GM18505 (cell line): Measurements from ENCODE around the gene CDX2.

Experiments used
- ATAC-seq: cut with Tn5 transposase; IDR thresholded peaks from one replicate; pipeline ENCODE4 v1.9.1; 2021; ENCODE audit not compliant: unreplicated experiment
- POLR2A ChIP-seq: IDR thresholded peaks from 4 replicates; pipeline ENCODE4 v1.6.1; 2011; ENCODE audit warnings: borderline replicate concordance; ENCODE audit not compliant: insufficient read depth, insufficient read length; ENCODE audit errors: extremely low read depth

The CDX2 gene

GRCh38 chr13:27925220-27925991, 43.7 kb downstream of the CDX2 start:
- TF ChIP-seq POLR2A, result no peak
- ATAC-seq, result no peak

- TF ChIP-seq POLR2A, result no peak
- no peak for ATAC-seq
Observed at GRCh38 chr13:27924529-27925141, 44.5 kb downstream of the CDX2 start.

GRCh38 chr13:27923794-27924528, 45.2 kb downstream of the CDX2 start:
- no peak for ATAC-seq
- no peak for TF ChIP-seq POLR2A

DNA sequence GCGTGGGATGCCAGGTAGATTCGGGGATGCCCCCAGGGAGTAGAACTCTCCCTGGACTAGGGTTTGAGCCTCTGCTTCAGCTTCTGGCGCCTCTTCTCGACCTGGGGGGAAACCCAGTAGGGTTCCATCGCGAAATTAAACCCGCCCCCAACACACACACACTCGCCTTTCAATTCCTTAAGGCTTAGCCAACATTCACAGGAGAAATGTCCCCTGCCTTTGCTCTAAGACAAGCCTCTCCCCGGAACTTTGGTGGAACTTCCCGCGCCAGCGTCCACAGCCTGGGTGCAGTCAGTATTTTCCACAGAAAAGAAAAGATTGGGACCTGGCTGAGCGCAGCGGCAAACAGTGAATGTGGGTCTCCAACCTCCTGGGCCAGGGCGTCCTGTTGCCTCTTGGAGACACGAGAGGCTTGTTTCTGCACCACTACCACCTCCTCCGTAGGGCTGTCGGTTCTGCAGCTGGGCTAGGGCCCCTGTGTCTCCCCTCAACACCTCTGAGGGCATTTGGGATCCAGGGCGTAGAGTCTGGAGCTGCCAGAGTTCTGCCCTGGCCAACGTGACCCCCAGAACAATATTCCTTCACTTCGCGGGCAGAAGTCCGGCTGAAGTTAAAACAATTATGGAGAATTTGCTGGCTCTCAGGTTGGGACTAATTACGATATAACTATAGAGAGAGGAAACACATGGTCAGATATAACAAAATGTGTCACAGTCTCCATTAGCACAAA, 46.1 kb downstream of the CDX2 start:
- ATAC-seq, result no peak
- no peak for TF ChIP-seq POLR2A

DNA sequence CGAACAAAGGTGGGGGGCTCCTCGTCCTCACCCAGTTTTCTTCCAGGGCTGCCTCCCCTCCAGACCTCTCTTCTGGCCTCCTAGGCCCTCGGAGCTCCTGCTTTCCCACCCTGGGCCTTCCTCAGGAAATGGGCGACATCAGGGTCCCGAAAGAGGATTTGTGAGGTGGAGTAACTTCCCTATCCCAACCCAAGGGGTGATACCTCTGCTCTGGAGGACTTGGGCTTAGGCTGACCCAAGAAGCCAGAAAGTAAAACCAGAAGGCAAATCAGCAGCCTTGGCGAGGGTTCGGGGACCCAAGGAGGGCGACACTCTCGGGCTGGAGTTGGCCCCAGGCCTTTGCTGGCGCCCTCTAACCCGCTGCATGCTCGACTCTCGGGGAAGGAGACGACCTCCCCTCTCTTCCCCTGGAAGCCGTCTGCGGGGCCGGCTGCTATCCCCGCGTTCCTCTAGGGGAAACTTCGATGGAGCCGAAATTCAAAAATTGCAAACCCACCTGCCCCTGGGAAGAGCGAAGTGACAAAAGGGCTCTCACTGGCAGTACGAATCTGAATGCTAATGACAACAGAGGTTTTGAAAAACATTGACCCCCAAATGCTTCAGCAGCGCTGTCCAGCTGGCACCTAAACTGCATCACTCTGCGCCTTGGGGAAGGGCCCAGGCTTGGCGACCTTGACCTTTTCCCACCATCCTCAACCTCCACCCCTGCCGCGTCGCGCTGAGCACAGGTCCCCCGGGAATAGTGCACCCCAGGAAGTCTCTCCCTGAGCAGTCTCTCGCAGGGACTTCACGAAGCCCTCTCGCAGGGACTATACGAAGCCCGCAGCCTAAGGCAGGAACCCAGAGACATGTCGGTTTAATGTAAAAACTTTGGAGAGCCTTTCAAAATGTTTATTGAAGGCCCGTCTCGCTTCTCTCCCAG, 46.9 kb downstream of the CDX2 start:
- no peak for TF ChIP-seq POLR2A
- ATAC-seq, result no peak

- no peak for TF ChIP-seq POLR2A
- no peak for ATAC-seq
Observed at GRCh38 chr13:27921421-27921960, 47.6 kb downstream of the CDX2 start.

GRCh38 chr13:27920677-27921420, 48.3 kb downstream of the CDX2 start:
- ATAC-seq, result no peak
- no peak for TF ChIP-seq POLR2A

DNA sequence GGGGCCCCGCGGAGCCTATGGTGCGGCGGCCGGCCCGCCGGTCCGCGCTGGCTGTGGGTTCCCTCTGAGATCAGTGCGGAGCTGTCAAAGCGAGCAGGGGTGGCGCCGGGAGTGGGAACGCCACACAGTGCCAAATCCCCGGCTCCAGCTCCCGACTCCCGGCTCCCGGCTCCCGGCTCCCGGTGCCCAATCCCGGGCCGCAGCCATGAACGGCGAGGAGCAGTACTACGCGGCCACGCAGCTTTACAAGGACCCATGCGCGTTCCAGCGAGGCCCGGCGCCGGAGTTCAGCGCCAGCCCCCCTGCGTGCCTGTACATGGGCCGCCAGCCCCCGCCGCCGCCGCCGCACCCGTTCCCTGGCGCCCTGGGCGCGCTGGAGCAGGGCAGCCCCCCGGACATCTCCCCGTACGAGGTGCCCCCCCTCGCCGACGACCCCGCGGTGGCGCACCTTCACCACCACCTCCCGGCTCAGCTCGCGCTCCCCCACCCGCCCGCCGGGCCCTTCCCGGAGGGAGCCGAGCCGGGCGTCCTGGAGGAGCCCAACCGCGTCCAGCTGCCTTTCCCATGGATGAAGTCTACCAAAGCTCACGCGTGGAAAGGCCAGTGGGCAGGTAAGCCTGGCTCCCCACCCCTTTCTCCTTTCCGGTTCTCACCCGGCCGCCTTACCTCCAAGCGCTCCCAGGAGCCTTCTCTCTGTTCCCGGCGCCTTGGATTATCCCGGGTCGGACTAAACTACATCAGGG, 49.0 kb downstream of the CDX2 start, which contains the start of gene PDX1:
TSS of gene PDX1 (plus strand) at position 67 of the 743 bp plus-strand sequence. CDS start at position 206, 139 bp downstream.
- no peak for TF ChIP-seq POLR2A
- no peak for ATAC-seq

DNA sequence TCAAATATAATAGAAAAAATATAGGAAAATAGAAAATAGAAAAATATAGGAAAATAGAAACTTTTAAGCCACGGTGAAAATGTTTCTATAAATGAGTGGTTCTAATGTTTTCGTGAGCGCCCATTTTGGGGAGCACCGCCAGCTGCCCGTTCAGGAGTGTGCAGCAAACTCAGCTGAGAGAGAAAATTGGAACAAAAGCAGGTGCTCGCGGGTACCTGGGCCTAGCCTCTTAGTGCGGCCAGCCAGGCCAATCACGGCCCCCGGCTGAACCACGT, 49.5 kb downstream of the CDX2 start:
- TF ChIP-seq POLR2A, result no peak
- ATAC-seq, result no peak

- no peak for ATAC-seq
- TF ChIP-seq POLR2A, result no peak
Observed at GRCh38 chr13:27918918-27919658, 50.0 kb downstream of the CDX2 start.
